GM23248 (cell line): Measurements from ENCODE around the gene MTCH1.
"Not testable (repeated sequence)": the region's sequence is repeated elsewhere in the genome, so short reads cannot be mapped to it uniquely, and the experiment has no call there.

Experiments
- EZH2 ChIP-seq: fragments of 200-600 bp; sonication (generic); IDR thresholded peaks from 2 replicates; pipeline ENCODE4 v1.6.1; 2018; ENCODE audit warnings: antibody characterized with exemption, mild to moderate bottlenecking; ENCODE audit not compliant: insufficient read depth, poor library complexity, severe bottlenecking
- EZH2phosphoT487 ChIP-seq: fragments of 200-600 bp; sonication (generic); IDR thresholded peaks from 2 replicates; pipeline ENCODE4 v1.6.1; 2018; ENCODE audit warnings: antibody characterized with exemption, moderate library complexity, mild to moderate bottlenecking, low read depth; ENCODE audit not compliant: insufficient read depth

GRCh38 chr6:36942329-36942728 lies 43.7 kb downstream of the MTCH1 start:
- not testable (repeated sequence) for TF ChIP-seq EZH2, EZH2phosphoT487
